NCI-H146 treated with DMSO at 0.1 percent for 48 hours (cell line): ENCODE measurements around the gene MFSD6L.

ENCODE experiments used
- DNase-seq: peaks from one replicate; lab custom pipeline; 2025; ENCODE audit not compliant: unreplicated experiment; lab: John Stamatoyannopoulos, UW

Gene MFSD6L

GRCh38 chr17:8747742-8748141 lies 51.4 kb downstream of the MFSD6L start:
- no peak for DNase-seq
